ENCODE results near the gene MAGED2. TPM values are rescaled to one million over a fixed set of nuclear protein-coding genes. Genes with fewer than 3 reads are reported as not detected.
"Not testable (repeated sequence)": the region's sequence is repeated elsewhere in the genome, so short reads cannot be mapped to it uniquely, and the experiment has no call there.

Gene MAGED2
- 100 to 1,000 TPM in 1 of 4 donors, 10 to 100 TPM in 3; 32.9 to 215 (median 67.4) TPM for total RNA-seq

GRCh38 chrX:54807524-54808108 lies at the start of gene MAGED2:
MAGED2 (plus strand) TSS chrX:54807745; CDS start chrX:54809332, 1,587 bp downstream.
- no peaks in the 10 kb centered on the region for H3K9me3 ChIP-seq
- H3K36me3 ChIP-seq: no peaks in the 10 kb centered on the region
- in situ Hi-C loops (cut with MboI; ENCODE audit: low pct_ligation_motif_present in 1 of 4, low pct_unique_long_range_greater_than_20kb in 1 of 4, low sequenced_read_pairs in 3 of 4) (loop anchor here in 2 of 4 donors (25.0 kb wide), 2 partner anchors 170 to 370 kb away; partner anchors contain the start of gene TSR2 (in 1 of the 2)), intact Hi-C loops (cut with DNase I; ENCODE audit: low total_unique reads) (no loop called here)
- H3K4me3 ChIP-seq: peak within 1 kb of the TSS; percentile 54 to 84 (median 78)
- TF ChIP-seq POLR2AphosphoS5 (IDR thresholded peaks at IDR 0.05) (peak; percentile 11 to 47 (median 24)), CTCF (IDR thresholded peaks at IDR 0.05) (no peak), POLR2A (IDR thresholded peaks at IDR 0.05) (no peak), EP300 (IDR thresholded peaks at IDR 0.05; ENCODE audit: low read depth) (no peak)
- peak; percentile 33 for DNase-seq
- H3K27ac ChIP-seq: peak within 1 kb of the TSS; percentile 84 to 93 (median 86)
- 23% methylated on average over 17 of the region's 17 CpGs; no CpG with 5 or more reads in 1 of the 2 donors for WGBS, 2 donors (ENCODE audit: low coverage in 1 of 2)
- H3K4me1 ChIP-seq: peaks cover 3 to 12% (median 8%) of the 10 kb centered on the region in 4 donors
- no peaks in the 10 kb centered on the region for H3K27me3 ChIP-seq

- Histone ChIP-seq H3K36me3 (no peaks in the 10 kb centered on the region), H3K27ac (no peak overlapping the region), H3K4me1 (no peaks in the 10 kb centered on the region), H3K4me3 (no peak overlapping the region), H3K9me3 (no peaks in the 10 kb centered on the region), H3K27me3 (no peaks in the 10 kb centered on the region)
- WGBS, 2 donors (ENCODE audit: low coverage in 1 of 2): 68% methylated on average over 16 of the region's 21 CpGs; no CpG with 5 or more reads in 1 of the 2 donors
- intact Hi-C loops (cut with DNase I; ENCODE audit: low total_unique reads): no loop called here
- in situ Hi-C loops (cut with MboI; ENCODE audit: low pct_ligation_motif_present in 1 of 4, low pct_unique_long_range_greater_than_20kb in 1 of 4, low sequenced_read_pairs in 3 of 4): no loop called here
- TF ChIP-seq CTCF (IDR thresholded peaks at IDR 0.05) (no peak), POLR2AphosphoS5 (IDR thresholded peaks at IDR 0.05) (no peak), POLR2A (IDR thresholded peaks at IDR 0.05) (no peak), EP300 (IDR thresholded peaks at IDR 0.05; ENCODE audit: low read depth) (no peak)
- DNase-seq: no peak
These were observed 49.2 kb upstream of the MAGED2 start for GRCh38 chrX:54758114-54759055.

- DNase-seq; H3K27me3 ChIP-seq; in situ Hi-C loops (cut with MboI; ENCODE audit: low pct_ligation_motif_present in 1 of 4, low pct_unique_long_range_greater_than_20kb in 1 of 4, low sequenced_read_pairs in 3 of 4); H3K9me3 ChIP-seq; H3K36me3 ChIP-seq; H3K4me3 ChIP-seq; H3K4me1 ChIP-seq; intact Hi-C loops (cut with DNase I; ENCODE audit: low total_unique reads); H3K27ac ChIP-seq: not testable (repeated sequence)
- 25% methylated on average over 2 of the region's 2 CpGs; no CpG with 5 or more reads in 1 of the 2 donors for WGBS, 2 donors (ENCODE audit: low coverage in 1 of 2)
These were observed 33.0 kb upstream of the MAGED2 start for GRCh38 chrX:54774391-54775094.

- no peaks in the 10 kb centered on the region for H3K27me3 ChIP-seq
- no peak for TF ChIP-seq CTCF (IDR thresholded peaks at IDR 0.05)
- TF ChIP-seq EP300 (IDR thresholded peaks at IDR 0.05; ENCODE audit: low read depth): no peak
- TF ChIP-seq POLR2A (IDR thresholded peaks at IDR 0.05): no peak
- no peak for TF ChIP-seq POLR2AphosphoS5 (IDR thresholded peaks at IDR 0.05)
- 58 to 81% methylated on average over 5 to 6 of the region's 6 CpGs for whole genome bisulfite sequencing, 2 donors (ENCODE audit: low coverage in 1 of 2)
- no peaks in the 10 kb centered on the region for H3K36me3 ChIP-seq
- no peaks in the 10 kb centered on the region for H3K4me1 ChIP-seq
- in situ Hi-C loops (cut with MboI; ENCODE audit: low pct_ligation_motif_present in 1 of 4, low pct_unique_long_range_greater_than_20kb in 1 of 4, low sequenced_read_pairs in 3 of 4): no loop called here
- no peaks in the 10 kb centered on the region for H3K9me3 ChIP-seq
- no peak for DNase-seq
- H3K4me3 ChIP-seq: no peak overlapping the region
- no peak overlapping the region for H3K27ac ChIP-seq
- intact Hi-C loops (cut with DNase I; ENCODE audit: low total_unique reads): no loop called here
These were observed 31.5 kb upstream of the MAGED2 start for GRCh38 chrX:54776061-54776460.

Data from transverse colon (tissue), 4 donors.